Stimulated activated CD4-positive, alpha-beta T cell treated with anti-CD3 and anti-CD28 coated beads, Interleukin-2, amount 100 ng/mL, for 24 hours (primary cell): ENCODE measurements around the gene SNED1.
A peak's percentile ranks its signal among the peaks of the same experiment; 100 is the strongest.

Experiments
- DNase-seq, 2 donors: peaks; one replicate each; pipeline ENCODE4 v3.0.0-alpha.2; 2020

Gene SNED1

DNA sequence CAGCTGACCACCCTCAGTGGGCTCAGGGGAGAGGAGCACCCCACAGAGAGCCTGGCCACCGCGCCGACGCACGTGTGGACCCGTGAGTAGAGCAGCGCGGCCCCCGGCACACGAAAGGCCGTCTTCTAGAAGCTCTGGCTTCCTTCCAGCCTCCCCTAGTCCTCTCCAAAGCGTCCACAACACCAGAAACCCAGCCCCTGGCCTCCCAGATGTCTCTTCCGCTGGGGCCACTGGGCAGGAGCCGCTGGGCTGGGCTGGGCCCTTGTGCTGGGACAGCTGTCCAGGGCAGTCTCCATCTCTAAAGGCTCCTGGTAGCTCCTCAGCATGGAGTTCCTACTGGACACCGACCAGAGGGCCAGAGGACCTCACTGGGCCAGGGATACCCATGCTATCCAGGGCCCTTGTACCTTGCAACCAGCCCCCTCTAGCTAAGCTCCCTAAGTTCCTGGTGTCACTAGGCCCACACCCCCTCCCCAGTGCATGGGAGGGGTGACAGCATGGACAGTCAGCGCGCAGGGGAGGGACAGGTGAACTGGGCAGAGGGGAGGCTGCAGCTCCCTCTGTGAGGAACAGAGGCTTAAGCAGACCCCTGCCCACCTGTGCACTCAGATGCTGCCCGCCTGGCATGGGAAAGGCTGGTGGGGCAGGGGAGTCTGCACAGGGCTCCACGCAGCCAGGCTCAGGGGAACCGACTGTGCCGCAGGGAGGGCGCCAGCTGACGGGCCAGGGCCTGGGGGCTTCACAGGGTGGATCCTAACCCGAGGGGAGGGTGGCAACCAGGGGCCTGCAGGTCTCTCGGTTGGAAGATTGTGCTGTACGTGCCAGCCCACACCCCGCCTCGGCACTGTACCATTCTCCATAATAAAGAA lies 70.8 kb downstream of the SNED1 start:
- peak in 1 of 2 donors; percentile 13 for DNase-seq

DNA sequence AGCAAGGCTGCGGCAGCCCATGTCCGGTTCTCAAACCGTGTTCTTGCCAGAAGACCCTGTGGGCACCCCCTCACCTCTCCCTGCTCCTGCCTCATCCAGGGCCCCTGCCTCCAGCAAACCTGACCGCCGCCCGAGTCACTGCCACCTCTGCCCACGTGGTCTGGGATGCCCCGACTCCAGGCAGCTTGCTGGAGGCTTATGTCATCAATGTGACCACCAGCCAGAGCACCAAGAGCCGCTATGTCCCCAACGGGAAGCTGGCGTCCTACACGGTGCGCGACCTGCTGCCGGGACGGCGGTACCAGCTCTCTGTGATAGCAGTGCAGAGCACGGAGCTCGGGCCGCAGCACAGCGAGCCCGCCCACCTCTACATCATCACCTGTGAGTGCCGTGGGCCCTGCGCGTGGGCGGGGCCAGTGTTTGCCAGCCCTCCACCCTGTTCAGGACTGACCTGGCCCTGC lies 71.4 kb downstream of the SNED1 start:
- DNase-seq, result peak in 1 of 2 donors; percentile 15

DNA sequence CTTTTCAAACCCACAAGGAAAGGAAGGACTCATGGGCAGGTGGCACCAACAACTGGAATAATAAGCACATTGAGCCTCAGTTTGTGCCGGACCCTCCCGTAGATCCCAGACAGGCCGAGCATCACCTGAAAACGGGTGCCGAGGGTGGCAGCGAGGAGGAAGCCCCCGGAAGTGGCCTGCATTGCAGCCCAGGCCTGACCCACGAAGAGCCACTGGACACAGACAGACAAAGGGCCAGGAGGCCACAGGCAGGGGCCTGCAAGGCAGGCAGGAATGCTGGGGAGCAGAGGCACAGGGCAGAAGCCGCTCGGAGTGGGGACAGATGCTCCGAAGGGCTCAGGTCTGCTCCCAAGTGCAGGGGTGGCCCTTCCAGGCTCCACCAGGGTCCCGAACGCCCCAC lies 71.9 kb downstream of the SNED1 start:
- DNase-seq, result no peak

DNA sequence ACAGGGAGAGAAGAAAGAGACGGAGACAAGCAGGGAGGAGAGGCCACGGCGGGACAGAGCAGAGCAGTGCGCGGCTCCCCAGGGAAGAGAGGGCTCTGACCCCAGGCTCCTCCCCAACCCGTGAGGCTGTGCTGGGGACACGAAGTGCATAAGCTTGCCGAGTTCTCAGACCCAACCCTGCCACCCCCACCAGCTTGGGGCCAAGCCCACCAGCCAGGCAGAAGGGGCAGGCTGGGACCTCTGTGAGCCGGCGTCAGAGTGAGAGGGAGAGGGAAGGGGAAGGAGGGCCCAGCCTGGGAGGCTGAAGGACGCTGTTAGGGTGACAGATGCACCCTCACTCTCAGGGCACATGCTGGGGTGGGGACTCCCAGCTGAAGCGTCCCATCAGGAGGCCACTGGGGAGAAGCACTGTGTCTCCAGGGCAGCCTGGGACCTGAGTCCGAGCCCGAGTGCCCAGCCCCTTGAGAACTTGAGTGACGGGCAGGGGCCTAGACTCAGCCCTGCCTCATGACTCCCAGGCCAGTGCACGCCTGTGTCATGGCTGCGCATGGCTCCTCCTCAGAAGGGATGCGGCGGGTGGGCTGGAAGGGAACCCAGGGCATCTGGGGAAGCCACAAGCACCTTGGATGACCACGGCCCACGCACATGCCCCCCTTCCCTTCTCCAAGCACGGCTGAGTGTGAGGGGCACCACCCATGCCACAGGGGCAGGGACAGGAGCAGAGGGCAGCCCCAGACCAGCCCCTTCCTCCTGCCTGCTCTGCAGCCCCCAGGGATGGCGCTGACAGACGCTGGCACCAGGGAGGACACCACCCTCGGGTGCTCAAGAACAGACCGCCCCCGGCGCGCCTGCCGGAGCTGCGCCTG lies 72.6 kb downstream of the SNED1 start:
- no peak for DNase-seq

DNA sequence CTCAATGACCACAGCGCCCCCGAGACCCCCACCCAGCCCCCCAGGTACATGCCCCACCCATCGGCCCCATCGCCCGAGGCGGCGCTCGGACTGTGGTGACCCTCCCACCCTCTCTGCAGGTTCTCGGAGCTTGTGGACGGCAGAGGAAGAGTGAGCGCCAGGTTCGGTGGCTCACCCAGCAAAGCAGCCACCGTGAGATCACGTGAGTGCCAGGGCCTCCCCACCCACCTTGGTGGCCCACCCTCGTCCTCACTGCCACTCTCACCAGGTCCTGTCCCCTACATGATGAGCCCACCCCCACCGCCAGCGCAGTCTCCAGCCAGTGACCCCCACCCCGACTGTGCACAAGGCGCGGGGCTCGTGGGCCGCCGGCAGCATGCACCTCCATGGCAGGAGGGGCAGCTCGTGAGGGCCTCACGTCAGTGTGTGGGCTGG lies 73.3 kb downstream of the SNED1 start:
- DNase-seq, result no peak

DNA sequence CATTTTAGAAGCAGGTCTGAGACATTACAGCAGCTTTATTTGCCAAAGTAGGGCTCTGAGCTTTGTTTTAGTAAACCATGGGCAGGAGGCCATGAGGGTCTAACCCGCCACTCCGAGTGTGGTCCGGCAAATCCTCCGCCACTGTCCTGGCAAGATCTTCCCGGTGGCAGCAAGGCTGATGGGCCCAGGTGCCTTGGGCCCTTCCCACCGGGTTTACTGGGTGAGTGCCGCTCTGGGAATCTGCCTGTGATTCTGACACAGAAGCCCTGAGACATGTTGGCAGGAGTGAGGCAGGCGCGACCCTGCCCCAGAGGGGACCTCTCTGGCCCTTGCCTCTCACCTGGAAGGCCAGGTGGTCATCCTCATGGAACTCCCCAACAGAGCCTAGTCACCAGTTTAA lies 73.7 kb downstream of the SNED1 start:
- DNase-seq, result no peak

DNA sequence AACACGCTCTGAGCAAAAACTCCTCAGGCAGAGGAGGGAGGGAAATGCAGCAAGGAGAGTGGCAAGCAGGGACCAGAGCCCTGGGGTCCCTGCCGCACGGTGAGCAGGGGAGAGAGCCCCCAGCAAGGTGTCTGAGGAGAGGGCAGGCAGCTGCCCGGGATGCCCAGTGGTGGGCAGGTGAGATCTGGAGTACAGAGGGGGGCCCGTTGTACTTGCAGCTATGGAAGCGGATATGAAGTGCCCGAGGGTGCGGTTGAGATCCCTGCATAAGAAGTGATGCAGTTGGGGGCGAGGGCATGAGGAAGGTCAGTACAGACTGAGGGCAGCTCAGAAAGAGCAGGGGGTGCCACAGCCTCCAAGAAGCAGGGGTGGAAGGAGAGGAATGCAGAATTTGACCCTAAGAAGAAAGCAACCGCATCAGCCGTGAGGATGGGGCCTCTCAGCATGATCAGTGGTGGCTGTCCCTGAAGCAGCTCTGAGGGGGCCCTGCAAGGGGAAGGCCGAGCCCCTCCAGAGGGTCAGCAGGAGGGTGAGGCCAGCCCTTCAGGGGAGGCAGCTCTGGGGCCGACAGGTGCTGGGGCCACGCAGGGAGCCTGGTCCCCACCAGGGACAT lies 74.2 kb downstream of the SNED1 start:
- no peak for DNase-seq

DNA sequence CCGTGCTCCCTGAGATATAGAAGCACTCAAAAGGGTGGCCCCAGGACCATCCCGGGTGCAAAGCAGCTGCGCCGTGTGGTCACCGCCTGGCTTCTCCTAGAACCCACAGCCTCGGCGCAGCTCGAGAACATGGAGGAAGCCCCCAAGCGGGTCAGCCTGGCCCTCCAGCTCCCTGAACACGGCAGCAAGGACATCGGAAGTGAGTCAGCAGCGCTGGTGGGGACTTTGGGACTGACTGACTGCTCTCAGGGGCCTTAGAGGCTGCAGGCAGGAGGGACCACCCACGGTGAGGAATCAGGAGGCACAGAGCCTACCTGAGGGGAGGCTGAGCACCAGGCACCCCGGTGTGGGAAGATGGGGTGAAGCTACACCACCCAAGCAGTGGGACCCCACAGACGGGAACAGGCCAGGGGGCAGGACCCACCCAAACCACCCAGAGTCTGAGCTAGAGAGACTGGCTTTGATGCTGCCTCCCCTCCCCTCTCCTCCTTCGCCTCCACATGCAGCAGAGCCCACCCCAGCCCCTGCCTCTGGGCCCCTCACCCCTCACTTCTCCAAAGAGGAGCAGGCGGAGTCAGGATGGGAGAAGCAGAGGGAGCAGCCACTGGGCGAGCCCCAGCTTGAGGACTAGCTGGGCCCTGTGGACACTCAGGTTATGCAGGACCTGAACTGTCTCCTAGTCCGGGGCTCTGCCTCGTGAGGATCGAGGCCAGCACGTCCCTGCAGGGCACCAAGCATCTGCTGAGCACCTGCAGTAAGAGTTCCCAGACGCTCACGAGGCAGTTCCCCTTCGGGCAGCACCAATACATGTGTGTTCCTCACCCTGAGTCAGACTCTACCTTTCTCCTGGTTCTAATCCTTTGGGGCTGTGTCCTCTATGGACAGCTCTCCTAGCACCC lies 75.0 kb downstream of the SNED1 start:
- DNase-seq, result no peak

DNA sequence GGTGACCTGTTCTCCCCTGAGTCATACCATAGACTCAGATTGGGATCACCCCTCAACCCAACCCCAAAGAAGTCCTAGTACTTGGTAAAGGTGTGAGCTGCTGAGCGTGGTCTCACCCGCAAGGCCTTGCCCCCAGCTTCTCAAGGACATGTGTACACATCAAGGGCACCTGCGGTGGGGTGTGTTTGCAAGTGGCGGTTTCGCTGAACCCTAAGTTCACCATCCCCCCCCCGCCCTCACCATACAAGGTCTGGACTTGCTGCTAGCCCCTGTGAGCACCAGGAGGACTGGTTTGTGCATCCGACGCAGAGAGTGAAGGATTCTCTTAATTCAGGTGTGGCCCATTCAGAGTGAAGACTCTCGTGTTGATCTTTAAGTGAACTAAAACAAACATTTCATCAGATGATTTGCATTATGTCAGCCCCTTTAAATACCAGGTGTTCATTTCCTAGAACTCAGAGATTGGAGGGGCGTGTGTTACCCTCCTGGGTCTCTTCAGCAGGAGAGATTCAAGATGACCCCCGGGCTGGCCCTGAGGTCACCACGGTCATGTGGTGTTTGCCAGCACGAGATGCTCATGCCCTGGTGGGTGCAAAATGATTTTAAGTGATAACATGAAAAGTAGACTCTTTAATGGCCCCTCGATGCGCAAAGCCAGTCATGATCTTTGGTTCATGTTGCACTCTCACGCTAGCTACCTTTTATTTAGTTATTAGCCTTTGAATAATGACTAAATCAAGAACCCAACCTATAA lies 75.8 kb downstream of the SNED1 start:
- no peak for DNase-seq

DNA sequence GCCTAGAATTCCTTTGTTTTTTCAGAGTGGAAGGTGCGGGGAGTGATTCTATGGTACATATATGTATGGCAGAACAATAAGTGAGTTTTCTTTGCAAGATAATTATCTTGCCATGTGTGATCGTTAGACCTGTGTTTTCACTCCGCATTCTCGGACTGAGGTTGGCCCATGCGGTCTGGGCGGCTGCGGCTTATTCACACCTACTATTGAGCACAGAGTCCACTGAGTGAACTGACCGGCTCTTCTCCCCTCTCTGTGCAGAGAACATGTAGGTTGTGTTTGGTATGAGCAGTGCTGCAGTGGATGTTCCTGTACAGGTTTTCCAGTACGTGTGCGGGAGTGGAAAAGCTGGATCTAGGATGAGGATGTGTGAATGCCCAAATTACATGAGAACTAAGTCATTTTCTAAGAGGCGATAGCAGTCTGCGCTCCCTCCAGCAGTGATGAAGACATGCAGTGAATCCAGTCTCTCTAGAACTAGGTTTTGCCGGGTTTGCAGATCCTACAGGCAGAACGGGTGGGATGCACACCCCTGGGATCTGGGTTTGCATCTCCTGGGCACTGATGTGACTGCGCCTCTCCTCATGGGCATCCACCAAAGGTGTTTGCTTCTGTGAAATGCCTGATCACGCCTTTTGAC lies 76.6 kb downstream of the SNED1 start:
- DNase-seq, result no peak

DNA sequence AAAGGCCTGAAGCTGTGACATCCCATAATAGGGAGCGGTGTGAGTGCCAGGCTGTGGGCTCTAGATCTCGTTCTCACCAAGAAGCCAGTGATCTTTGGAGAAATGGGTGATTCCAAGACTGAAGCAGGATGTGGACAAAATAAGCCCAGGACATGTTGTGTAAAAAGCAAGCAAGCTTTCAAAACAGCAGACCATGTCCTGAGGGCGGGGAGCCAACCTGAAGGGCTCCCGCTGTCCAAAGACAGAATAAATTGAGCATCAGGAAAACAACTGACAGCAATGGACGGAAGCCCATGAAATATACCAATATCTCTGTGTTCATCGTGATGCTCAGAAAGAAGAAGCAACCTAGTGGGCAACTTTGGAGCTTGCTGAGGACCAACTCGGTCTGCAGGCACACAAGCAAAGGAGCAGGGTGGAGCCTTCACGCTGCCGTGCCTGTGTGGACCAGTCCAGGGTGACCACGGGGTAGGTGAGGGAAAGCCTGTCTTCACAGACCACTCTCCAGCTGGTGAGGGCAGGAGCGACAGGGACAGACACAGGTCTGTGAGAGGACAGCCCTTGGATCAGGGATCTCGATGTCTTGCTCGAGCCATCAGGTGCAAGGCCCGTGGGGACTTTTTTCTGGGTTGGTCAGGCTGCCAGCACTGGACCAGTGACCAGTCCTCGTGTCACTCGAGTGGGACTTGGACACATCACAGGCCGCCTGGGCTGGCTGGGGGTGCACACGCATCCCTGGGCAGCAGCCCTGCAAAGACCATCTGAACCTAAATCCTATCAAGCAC lies 82.2 kb downstream of the SNED1 start:
- DNase-seq, result no peak

DNA sequence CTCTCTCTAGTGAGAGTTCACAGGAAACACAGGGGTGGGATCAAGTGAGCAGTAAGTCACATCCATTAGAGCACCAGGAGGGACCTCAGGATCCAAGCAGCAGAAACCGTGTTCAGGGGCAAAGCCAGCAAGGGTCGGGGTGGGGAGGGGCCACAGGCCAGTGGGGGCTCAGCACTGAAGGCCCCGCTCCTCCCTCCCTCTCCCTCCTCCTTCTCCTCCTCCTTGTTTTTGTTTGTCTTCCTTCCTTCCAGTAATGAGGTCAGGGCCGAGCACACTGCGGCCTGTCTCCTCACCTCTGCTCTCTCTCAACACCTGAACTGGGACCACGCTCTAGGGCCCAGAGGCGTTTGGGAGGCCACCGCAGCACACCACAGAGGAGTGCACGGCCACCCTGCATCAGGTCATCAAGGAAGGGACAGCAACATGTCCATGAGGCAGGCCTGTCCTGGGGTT lies 82.8 kb downstream of the SNED1 start:
- DNase-seq, result no peak

DNA sequence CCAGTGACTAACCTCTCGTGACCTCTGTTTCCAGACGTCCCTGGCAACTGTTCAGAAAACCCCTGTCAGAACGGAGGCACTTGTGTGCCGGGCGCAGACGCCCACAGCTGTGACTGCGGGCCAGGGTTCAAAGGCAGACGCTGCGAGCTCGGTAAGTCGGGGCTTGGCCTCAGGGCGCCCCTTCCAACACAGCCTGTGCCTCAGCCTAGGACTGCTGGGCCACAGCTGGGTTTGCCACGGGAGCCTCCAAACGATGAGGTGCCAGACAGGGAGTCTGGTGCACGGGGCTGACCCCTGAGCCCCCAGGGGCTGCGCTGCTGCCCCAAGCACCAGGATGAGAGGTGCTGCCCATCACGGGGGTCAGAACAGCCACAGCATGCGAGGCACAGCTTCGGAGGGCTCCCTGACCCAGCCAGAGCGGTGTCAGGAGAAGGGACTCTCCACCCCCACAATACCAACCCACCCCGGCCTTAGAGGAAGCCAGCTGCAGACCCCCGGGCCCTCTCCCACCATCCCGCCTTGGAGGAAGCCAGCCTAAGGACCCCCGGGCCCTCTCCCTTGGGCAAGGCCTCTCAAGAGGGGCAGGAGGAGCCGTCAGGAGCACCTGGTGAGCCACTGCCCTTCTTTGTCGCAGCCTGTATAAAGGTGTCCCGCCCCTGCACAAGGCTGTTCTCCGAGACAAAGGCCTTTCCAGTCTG lies 83.4 kb downstream of the SNED1 start:
- peak in 1 of 2 donors; percentile 15 for DNase-seq

DNA sequence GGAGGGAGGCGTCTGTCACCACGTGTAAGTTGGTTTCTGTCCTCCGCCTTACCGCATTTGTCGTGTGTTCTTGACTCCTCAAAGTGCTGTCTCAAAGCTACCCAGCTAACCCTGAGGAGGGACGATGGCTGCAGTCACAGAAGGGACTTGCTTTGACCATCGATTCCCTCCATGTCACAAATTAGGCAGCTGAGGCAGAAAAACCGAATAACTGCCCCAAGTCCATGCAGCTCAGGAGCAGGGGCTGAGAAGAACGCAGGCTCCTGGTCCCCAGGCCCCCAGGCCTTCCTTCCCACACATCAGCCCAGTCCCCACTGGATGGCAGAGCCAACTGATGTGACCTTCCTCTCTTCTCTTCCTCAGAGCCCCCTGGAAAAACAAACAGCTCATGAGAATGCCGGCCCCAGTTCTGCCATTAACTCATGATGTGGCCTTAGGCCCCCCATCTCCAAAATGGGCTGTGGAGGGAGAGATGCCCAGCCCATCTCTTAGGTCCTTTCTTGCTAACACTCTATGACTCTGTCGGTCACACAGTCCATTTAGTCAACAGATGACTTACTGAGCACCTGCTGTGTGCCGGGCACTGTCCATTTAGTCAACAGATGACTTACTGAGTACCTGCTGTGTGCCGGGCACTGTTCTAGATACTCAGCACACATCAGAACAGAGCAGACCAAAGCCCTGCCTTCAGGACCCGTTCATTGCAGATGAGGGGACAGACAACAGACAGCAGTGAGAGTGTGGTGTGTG lies 84.1 kb downstream of the SNED1 start:
- no peak for DNase-seq

DNA sequence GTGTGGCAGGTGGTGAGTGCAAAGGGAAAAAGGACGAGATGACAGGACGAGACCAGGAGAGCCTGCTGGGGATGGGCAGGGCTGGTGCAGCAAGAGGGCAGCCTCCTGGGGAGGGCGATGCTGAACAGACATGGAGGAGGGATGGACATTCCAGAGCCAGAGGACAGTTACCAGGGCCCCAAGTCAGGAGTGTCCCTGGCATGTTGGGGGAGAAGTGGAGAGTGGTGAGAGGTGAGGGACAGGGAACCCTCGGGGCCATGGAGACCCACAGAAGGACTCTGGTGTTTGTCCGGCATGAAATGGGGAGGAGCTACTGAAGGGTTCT lies 84.6 kb downstream of the SNED1 start:
- DNase-seq, result no peak

DNA sequence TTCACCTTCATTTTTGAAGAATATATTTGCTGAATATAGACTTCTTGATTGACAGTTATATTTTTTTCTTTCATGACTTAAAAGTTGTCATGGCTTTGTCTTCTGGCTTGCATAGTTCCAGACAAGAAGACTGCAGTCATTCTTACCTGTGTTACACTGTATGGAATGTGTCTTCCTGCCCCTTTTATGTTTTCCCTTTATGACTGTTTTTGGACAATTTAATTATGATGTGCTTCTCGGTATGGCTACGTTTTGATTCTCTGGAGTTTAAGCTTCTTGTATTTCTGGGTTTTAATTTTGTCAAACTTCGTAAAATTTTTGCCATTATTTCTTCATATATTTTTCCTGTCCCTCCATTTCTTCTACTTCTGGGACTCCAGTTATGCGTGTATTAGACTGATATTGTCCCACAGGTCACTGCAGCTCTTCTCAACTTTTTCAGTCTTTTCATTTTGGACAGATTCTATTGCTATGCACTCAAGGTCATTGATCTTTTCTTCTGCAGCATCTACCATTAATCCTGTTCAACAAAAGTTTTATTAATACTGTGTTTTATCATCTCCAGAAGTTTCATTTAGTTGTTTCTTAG lies 86.5 kb downstream of the SNED1 start:
- DNase-seq, result no peak

DNA sequence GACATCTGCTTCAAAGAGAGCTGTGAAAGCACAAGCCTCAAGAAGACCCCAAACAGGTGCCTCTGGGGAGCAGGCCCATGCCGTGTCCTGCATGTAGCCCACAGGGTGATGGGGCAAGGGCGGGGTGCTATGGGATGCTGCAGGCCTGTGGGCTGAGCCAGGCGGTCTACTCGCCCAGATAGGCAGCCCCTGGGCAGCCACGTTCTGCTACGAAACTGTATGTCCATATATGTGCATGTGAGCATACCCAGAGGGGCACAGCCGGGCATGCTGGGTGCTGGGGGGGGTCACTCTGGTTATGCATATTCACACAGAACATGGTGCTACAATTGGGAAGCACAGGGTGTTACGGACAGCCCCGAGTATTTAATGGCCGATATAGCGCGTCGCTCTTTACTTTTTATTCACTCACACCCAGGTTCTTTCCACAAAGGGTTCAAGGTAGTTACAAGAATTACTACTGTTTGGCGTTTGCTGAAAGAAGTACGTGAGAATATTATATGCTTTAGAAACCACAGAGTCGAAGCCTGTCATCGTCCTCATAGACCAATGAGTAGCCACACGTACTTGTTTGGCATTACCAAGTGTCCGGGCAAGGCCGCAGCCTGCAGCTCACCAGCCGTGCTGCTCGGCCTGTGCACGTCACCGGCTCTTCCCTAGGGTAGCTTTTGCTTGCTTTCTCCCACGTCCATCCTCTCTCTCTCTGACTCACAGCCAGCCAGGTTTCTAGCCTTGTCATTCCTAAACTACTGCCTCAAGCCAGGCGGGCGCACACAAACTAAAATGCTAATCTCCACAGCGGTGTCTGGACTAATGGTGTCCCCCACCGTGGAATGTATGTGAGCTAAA lies 89.2 kb downstream of the SNED1 start:
- no peak for DNase-seq
